HG02870 (cell line): ENCODE data around the gene C1S.
"Not testable (repeated sequence)": the region's sequence is repeated elsewhere in the genome, so short reads cannot be mapped to it uniquely, and the experiment has no call there.

Experiments used
- ATAC-seq: cut with Tn5 transposase; IDR thresholded peaks from one replicate; pipeline ENCODE4 v1.9.1; 2021; ENCODE audit warnings: mild to moderate bottlenecking, moderate library complexity; ENCODE audit not compliant: unreplicated experiment

The C1S gene

DNA sequence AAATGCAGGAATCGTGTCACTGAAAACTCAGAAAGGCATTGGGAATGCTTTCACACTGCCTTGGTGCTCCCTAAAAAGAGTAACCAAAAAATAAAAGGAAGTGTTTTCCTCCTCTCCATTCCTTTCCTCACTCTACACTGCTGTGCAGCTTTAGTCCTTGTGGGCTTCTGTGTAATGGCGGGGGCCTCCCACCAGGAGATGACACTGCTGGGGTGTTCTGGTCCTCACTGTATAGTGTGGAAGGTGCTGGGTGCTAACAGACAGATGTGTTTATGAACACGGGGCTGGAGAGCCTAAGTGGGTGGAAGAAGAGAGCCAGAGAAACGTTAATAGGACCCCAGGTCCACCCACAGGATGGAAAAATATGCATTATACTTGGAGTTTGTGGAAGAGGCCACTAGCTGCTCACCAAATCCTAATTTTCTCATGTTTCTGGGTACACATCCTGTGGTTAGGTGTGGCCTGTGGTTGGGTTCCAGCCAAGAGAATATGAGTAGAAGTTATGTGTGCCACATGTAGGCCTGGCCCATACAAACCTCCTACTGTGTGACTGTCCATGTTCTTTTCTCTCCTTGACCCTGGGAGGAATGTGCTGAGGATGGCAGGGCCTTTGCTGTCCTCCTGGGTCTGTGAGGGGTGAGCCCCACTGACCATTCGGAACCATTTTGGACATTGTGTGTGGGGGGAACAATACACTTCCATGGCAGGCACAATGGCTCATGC, 14.0 kb upstream of the C1S start:
- no peak for ATAC-seq

DNA sequence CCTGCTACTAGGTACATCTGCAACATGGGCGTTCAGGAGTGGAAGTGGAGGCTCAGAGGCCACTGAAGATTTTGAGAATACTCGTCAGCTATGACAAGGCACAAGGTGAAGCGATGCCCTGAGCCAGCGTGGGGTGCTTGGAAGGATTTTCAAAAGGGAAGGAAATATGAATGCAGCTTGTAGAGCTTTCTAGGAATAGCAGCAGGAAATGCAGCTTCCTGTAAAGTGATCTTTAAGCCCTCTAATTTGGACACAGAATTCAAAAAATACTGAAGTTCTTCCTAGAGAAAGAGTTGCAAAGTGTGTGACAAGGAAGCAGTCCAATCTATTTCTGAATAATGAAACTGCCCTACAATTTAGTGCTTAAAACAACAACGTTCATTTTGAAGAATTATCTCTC, 13.2 kb upstream of the C1S start:
- ATAC-seq, result no peak

DNA sequence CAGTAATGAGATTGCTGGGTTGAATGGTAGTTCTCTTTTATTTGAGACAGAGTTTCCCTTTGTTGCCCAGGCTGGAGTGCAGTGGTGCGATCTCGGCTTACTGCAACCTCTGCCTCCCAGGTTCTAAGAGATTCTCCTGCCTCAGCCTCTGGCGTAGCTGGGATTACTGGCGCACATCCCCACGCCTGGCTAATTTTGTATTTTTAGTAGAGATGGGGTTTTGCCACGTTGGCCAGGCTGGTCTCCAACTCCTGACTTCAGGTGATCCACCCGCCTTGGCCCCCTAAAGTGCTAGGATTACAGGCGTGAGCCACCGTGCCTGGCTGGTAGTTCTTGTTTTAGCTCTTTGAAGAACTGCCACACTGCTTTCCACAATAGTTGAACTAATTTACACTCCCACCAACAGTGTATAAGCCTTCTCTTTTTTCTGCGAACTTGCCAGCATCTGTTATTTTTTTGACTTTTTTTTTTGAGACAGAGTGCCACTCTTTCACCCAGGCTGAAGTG, 11.0 kb upstream of the C1S start:
- ATAC-seq, result not testable (repeated sequence)

DNA sequence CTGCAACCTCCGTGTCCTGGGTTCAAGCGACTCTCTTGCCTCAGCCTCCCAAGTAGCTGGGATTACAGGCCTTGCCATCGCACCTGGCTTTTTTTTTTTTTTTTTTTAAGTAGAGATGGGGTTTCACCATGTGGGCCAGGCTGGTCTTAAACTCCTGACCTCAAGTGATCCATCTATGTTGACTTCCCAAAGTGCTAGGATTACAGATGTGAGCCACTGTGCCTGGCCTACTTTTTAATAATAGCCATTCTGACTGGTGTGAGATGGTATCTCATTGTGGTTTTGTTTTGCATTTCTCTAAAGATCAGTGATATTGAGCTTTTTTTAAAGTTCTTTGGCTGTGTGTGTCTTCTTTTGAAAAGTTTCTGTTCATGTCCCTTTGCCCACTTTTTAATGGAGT, 10.5 kb upstream of the C1S start:
- not testable (repeated sequence) for ATAC-seq

DNA sequence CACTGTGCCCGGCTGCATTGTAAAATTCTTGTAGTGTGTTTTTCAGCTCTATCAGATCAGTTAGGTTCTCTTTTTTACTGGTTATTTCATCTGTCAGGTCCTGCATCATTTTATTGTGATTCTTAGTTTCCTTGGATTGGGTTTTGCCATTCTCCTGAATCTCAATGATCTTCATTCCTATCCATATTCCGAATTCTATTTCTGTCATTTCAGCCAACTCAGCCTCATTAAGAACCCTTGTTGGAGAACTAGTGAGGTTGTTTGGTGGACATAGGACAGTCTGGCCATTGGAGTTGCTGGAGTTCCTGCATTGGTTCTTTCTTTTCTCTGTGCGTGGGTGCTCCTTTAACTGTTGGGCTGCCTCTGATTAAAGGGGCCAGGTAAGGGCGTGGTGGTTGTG, 5.6 kb upstream of the C1S start:
- no peak for ATAC-seq

DNA sequence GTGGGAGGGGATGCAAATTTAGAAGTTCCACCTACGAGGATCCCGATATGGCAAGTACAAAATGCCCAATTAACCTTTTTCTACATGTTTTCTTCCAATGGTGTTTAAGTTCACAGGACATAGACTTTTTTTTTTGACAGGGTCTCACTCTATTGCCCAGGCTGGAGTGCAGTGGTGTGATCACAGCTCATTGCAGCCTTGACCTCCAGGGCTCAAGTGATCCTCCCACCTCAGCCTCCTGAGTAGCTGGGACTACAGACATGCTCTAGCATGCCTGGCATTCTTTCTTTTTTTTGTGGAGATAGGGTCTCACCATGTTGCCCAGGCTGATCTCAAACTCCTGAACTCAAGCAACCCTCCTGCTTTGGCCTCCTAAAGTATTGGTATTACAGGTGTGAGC, 4.8 kb upstream of the C1S start:
- not testable (repeated sequence) for ATAC-seq

DNA sequence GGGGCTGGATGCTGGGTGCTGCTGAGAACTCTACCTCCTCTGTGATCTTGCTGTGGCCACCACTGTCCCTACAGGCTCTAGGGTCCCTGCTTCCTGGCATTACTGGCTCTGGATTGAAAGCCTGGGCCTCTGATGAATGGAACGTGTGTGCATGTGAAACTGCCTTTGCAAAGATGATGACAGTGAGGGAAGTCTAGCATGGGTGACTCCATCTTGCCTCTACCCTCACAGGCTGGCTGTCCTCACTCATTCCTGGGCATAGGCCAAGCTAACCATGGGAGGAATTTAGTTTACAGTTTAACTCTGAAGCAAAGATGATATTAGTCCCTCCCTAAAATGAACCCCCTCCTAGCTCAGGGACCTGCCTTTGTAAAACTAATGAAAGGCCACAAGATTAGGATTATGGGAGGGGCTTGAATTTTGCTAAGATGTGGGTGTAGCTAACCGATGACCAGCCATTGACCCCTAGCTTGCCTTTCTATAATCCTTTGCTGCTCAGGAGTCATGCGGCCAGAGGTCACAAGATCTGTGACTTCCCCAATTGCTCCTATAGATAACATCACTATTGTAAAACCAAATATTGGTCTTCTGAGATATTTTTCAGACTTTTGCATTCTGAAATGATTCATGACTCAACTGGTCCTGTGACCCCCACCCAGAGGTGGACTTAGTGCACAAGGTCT, 2.2 kb upstream of the C1S start:
- no peak for ATAC-seq

DNA sequence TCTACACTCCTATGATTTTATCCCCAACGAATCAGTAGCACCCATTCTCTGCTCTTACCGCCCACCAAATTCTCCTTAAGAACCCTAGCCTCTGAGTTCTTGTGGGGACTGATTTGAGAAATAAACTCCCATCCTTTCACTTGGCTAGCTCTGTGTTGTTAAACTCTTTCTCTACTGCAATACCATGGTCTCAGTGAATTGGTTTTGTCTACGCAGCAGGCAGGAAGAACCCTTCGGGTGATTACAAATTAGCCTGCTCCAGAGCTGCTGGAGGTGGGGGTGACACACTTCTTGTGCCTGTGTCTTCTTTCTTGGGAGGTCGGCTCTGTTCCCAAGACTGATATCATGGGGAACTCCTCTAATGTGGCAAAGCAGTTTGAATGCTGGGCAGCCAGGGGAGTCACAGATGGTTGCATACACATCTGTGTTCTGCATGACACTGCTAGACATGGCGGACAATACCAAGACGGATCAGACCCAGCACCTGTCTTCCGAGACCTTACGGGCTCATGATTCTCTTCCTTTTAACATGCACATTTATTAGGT, 1.6 kb upstream of the C1S start:
- ATAC-seq, result no peak

DNA sequence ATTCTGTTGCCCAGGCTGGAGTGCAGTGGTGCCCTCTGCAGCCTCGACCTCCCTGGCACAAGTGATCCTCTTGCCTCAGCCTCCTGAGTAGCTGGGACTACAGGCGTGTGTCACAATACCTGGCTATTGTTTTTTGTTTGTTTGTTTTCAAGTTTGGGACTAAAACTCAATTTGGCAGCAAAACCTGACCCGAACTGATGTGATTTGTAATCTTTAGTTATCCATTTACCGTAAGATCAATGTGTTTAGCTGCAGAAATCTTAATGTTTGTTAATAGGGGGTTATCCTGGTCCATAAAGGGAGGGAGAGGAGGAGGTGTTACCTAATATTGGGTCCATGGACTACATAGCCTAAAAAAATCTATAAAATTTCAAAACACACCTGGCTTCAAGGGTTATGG, 738 bp upstream of the C1S start:
- ATAC-seq, result no peak

DNA sequence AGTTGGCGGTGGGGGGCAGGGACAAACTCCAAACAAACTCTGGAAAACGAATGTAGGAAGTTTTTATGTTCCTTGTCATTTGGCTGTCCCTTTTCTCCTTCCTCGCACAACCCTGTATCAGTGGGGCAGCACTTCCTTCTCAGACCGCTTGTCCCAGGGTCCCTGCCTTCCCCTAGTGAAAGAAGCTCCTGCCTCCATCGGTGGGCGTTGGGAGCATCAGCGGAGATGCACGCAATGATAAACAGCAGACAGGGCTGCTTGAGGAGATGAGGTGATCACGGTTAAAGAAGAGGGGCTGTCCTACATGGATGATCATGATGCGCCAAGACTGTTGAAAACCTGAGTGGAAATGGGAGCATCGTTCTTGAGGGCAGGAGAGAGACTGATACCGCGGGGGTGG, 620 bp downstream of the C1S start:
- ATAC-seq, result no peak

DNA sequence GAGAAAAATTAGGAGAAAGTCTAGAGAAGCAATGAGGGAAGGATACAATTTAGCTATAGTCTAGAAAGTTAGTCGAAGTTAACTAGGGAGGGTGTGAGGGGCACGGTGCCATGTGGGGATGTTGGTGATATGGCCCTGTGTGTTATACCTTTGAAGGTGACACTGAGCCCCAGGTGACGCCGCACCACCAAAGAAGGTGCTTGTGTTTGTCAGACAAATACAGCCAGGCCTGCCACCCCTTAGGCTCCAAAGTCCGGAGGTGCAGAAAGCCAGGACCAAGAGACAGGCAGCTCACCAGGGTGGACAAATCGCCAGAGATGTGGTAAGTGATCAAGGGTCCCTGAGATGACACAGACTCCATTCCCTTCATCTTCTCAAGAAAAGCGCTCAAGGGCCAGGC, 1.1 kb downstream of the C1S start:
- ATAC-seq, result no peak

DNA sequence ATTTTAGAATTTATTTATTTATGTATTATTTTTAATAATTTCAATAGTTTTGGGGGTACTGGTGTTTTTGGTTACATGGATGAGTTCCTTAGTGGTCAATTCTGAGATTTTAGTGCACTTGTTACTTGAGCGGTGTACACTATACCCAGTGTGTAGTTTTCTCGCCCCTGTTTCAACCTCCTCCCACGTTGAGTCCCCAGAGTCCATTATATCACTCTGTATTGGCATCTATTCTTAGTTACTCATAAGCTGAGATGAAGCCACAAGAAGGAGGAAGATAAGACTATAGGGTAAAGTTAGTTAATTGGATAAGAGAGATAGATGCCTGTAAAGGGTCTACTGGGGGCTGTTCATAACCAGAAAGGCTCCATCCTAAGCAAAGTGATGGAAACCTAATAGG, 4.0 kb downstream of the C1S start:
- ATAC-seq, result no peak

DNA sequence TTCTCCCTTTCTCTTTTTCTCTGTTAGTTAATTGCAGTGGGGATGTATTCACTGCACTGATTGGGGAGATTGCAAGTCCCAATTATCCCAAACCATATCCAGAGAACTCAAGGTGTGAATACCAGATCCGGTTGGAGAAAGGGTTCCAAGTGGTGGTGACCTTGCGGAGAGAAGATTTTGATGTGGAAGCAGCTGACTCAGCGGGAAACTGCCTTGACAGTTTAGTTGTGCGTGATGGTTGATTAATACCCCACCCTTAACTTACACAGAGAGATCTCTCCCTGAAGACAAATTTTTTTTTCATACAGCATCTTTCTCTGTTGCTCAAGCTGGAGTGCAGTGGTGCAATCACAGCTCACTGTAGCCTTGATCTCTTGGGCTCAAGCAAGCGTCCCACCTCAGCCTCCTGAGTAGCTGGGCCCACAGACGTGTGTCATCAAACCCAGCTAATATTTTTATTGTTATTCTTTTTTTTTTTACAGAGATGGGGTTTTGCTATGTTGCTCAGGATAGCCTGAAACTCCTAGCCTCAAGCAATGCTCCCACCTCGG, 4.6 kb downstream of the C1S start:
- no peak for ATAC-seq

DNA sequence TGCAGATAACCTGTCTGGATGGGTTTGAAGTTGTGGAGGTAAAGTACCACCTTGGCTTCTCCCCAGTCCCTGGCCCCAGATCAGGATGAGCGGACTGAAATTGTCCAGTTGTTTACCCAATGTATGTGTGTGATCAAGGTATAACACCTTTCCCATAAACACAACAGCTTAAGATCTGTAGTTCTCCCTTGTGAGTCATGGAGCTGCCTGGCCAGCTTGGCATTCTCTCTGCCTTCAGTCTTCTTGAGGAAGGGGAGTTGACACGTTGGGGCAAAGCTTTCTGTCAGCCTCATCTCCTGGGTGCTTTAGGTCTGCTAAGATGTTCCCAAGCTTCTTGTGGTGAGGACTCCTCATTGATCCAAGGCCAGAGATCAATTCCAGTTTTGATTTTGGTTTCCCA, 6.1 kb downstream of the C1S start:
- ATAC-seq, result no peak

DNA sequence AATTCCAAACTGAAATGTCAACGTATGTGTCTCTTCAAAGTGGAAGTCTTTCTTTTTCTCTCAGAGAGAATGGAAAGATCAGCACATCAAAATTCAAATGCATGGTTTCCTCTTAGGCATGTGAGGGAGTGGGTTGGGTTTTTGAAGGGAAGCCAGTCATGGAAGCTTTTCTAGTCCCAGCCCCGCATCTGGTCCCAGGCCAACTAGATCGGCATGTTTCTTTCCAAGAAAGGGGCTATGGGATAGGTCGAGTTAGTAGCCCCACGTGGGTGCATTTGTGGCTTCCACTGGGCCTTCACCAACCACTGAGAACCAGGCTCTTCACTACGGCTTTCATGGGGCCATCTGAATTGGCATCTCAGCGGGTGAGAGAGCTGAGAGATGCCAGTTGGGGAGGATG, 6.6 kb downstream of the C1S start:
- no peak for ATAC-seq

DNA sequence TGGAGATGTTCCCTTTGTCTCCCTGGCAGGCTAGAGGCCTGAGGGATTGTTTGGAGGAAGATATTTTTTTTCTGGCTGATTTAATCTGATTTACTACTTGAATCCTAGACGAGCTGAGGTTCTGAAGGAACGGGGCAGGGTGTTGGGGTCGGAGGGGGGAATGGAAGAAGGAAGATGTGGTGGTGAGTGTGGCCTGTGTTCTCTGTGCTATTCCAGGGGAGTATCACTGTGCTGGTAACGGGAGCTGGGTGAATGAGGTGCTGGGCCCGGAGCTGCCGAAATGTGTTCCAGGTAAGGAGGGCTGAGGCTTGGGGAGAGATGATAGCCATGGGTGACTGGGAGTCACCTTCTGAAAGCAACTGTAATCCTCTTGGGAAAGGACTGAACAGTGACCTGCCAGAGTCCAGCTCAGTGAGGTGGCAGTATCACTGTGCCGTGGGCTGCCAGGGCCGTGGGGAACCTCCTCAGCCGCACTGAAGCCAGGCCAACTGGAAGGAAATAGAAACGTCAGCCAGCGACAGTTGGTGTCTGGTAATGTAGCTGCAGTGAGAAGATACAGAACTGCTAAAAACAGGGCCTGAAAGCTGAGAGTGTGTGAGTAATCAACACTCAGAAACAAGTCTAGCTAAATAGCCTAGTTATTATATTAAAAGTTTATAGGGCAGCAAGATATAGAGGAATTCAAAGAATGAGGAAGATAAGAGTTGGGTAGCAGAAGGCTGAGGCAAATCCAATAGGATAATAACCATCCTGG, 7.9 kb downstream of the C1S start:
- no peak for ATAC-seq

DNA sequence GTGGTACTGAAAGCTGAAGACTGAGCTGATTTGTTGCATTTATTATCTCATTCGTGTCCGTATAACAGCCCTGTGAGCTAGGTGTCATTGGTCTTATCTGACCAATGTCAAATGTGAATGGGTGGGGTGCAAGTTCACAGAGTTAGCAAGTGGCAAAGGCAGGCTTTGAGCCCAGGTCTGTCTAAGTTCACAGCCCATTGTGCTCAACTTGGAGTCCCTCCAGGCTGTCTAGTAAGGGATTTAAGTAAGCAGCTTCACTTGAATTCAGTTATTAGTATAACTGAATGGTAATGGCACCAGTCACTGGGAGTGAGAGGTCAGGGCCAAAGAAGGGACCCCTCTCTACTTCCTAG, 8.5 kb downstream of the C1S start:
- ATAC-seq, result no peak

DNA sequence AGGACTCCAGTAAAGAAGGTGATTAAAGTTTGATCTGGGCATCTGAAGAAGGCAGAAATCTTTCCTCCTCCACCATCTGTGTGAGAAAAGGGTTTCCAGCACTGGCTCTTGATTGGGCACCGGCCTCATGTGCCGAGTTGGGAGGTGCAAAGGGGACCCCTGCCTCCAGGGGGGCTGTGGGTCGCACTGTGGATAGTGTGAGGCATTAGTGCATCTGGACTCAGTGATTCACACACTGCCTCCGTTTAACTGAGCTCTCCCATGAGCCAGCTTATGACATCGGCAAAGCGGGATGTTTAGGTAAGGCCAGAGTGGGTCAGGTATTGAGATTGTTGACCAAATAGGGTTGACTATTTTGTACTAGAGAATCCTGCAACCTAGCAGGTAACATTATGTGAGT, 8.9 kb downstream of the C1S start:
- ATAC-seq, result no peak

DNA sequence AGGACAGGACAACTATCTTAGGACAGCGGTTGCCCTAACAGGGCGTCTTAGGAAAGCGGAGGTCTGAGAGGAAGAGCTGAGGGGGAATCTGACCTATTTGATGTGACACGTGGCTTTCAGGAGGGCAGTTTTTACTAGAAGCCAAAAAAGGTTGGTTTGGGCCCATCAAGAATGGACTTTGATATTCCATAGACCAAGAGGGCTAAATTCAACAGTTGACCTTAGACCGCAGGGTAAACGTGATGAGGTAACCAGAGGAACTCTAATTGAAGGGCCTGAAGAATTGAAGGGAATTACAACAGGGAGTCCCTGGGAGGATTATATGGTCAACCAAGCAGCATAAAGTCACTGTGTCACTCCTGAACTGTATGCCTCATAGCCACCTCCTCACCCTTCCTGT, 11.5 kb downstream of the C1S start:
- no peak for ATAC-seq

DNA sequence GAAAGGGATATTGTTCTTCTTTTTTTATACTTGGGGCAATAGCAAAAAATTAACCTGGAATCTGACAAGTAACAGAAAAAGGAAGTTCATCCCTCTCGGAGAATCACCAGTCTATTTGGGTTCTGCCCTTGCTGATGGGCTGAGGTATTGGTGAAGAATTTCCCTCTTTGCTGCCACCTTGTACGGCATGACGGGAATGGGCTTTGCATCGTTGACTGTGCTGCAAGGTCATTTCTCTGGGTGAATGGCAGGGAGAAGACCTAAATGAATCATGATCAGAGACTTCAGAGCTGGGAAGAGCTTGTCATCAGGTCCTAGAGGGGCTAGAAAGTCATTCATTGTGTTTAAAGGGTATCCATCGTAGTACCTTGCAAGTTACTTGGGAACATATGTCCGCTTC, 12.0 kb downstream of the C1S start:
- ATAC-seq, result no peak

DNA sequence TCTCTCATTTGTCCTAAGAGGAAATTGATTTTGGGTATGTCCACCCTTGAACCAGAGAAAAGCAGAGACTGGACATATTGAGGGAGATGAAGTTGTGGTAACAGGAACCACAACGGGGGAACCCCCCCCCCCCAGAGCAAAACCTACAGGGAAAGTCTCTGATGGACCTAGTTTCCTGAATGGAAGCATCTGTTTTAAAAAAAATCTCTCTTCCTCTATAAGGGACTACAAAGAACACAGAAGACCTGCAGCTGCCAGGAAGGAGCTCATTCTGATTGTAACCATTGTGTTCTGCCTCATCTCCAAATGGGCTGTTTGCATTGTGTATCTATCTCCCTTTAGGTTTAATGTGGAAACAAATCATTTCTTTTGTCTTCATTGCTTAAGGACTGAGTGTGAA, 13.4 kb downstream of the C1S start:
- ATAC-seq, result no peak
